IMR-90 (cell line): ENCODE results near the gene ESR2. TPM values are rescaled to one million over a fixed set of nuclear protein-coding genes. Genes with fewer than 3 reads are reported as not detected.

Experiments used
- ATAC-seq: fragments of 200-7000 bp; cut with Tn5 transposase; 2 replicates; pipeline ENCODE4 v1.9.1; 2020; ENCODE audit warnings: low read depth, mild to moderate bottlenecking, moderate library complexity
- BruUV-seq: library from RNA; stranded (reverse); fragments of 400-500 nt; replicated peaks from 2 replicates; lab custom pipeline; 2021; lab: Mats Ljungman, UMichigan
- CTCF ChIA-PET: fragments of 300-600 bp; formaldehyde crosslinking; extraction: SDS; loops from one replicate; lab custom pipeline; 2021; ENCODE audit warnings: antibody characterized with exemption; lab: Yijun Ruan, JAX
- POLR2A ChIA-PET: fragments of 300-600 bp; sonication (Branson Sonifier 250); formaldehyde crosslinking; loops from one replicate; lab custom pipeline; 2022; ENCODE audit warnings: antibody characterized with exemption; ENCODE audit not compliant: unreplicated experiment; lab: Charles Lee
- DNase-seq: peaks from one replicate; pipeline ENCODE4 v3.0.0; 2013
- H2AFZ ChIP-seq: replicated peaks from 2 replicates; pipeline ENCODE3; 2013; ENCODE audit warnings: low read length, mild to moderate bottlenecking; ENCODE audit not compliant: poor library complexity
- H2AK5ac ChIP-seq: 2 replicates; pipeline ENCODE4 v1.6.1; 2013; ENCODE audit warnings: low read depth, low read length, inconsistent platforms
- H2AK9ac ChIP-seq: replicated peaks from 2 replicates; pipeline ENCODE3; 2013; ENCODE audit warnings: mild to moderate bottlenecking, low read depth, low read length, moderate library complexity; ENCODE audit not compliant: poor library complexity
- H2BK120ac ChIP-seq: 2 replicates; pipeline ENCODE4 v1.6.1; 2013; ENCODE audit warnings: low read depth, low read length, inconsistent platforms
- H2BK15ac ChIP-seq: 3 replicates; pipeline ENCODE4 v1.6.1; 2013; ENCODE audit warnings: low read depth, low read length, inconsistent platforms
- H2BK20ac ChIP-seq: 2 replicates; pipeline ENCODE4 v1.6.1; 2013; ENCODE audit warnings: low read depth, mild to moderate bottlenecking, inconsistent platforms, low read length, moderate library complexity
- H2BK5ac ChIP-seq: 2 replicates; pipeline ENCODE4 v1.6.1; 2013; ENCODE audit warnings: mild to moderate bottlenecking, low read depth, low read length, inconsistent platforms; ENCODE audit not compliant: poor library complexity, severe bottlenecking
- H3K14ac ChIP-seq: replicated peaks from 2 replicates; pipeline ENCODE4 v1.6.1; 2013; ENCODE audit warnings: low read depth, low read length, inconsistent platforms
- H3K18ac ChIP-seq: 2 replicates; pipeline ENCODE4 v1.6.1; 2013; ENCODE audit warnings: low read depth, low read length, control low read depth
- H3K23ac ChIP-seq: 2 replicates; pipeline ENCODE4 v1.6.1; 2013; ENCODE audit warnings: low read depth, low read length, inconsistent platforms
- H3K27ac ChIP-seq: 2 replicates; pipeline ENCODE4 v1.5.1; 2013; ENCODE audit warnings: mild to moderate bottlenecking, control low read depth, low read length; ENCODE audit not compliant: insufficient read depth
- H3K27me3 ChIP-seq: 2 replicates; pipeline ENCODE4 v1.6.1; 2013; ENCODE audit warnings: low read length; ENCODE audit not compliant: control insufficient read depth, insufficient read depth
- H3K36me3 ChIP-seq: 2 replicates; pipeline ENCODE4 v1.6.1; 2013; ENCODE audit warnings: low read length, mixed read lengths; ENCODE audit not compliant: control insufficient read depth, insufficient read depth
- H3K4ac ChIP-seq: 2 replicates; pipeline ENCODE4 v1.6.1; 2013; ENCODE audit warnings: low read depth, low read length, inconsistent platforms
- H3K4me1 ChIP-seq: 2 replicates; pipeline ENCODE4 v1.6.1; 2013; ENCODE audit warnings: low read length, mixed read lengths; ENCODE audit not compliant: control insufficient read depth, insufficient read depth
- H3K4me2 ChIP-seq: 2 replicates; pipeline ENCODE4 v1.6.1; 2013; ENCODE audit warnings: low read depth, mild to moderate bottlenecking, control low read depth, low read length, moderate library complexity
- H3K4me3 ChIP-seq: 2 replicates; pipeline ENCODE4 v1.5.1; 2013; ENCODE audit warnings: low read depth, mild to moderate bottlenecking, control low read depth, low read length, moderate library complexity; ENCODE audit not compliant: insufficient read depth
- H3K56ac ChIP-seq: 2 replicates; pipeline ENCODE4 v1.6.1; 2013; ENCODE audit warnings: low read length, inconsistent platforms; ENCODE audit not compliant: insufficient read depth; ENCODE audit errors: extremely low read depth
- H3K79me1 ChIP-seq, 2 experiments: 2 replicates each; pipeline ENCODE4 v1.6.1; 2013; ENCODE audit warnings: low read length in 2 of 2, inconsistent platforms in 1 of 2, low read depth in 1 of 2
- H3K9ac ChIP-seq: 2 replicates; pipeline ENCODE4 v1.6.1; 2013; ENCODE audit warnings: low read depth, low read length, control low read depth
- H3K9me1 ChIP-seq: 2 replicates; pipeline ENCODE4 v1.6.1; 2013; ENCODE audit warnings: low read length, inconsistent platforms; ENCODE audit not compliant: insufficient read depth
- H3K9me3 ChIP-seq: 2 replicates; pipeline ENCODE4 v1.6.1; 2013; ENCODE audit warnings: low read length; ENCODE audit not compliant: control insufficient read depth, insufficient read depth
- H4K20me1 ChIP-seq: 2 replicates; pipeline ENCODE4 v1.6.1; 2013; ENCODE audit warnings: low read length, inconsistent platforms; ENCODE audit not compliant: insufficient read depth
- H4K5ac ChIP-seq: 2 replicates; pipeline ENCODE4 v1.6.1; 2013; ENCODE audit warnings: mild to moderate bottlenecking, low read depth, low read length, control low read depth
- H4K8ac ChIP-seq, 2 experiments: 2 replicates each; pipeline ENCODE4 v1.6.1; 2013; ENCODE audit warnings: low read depth in 2 of 2, low read length in 2 of 2, control low read depth in 1 of 2, inconsistent platforms in 1 of 2
- H4K91ac ChIP-seq: 2 replicates; pipeline ENCODE4 v1.6.1; 2013; ENCODE audit warnings: low read depth, low read length, inconsistent platforms; ENCODE audit not compliant: insufficient read depth
- BHLHE40 ChIP-seq: fragments of 150-350 bp; IDR thresholded peaks from 2 replicates; pipeline ENCODE4 v1.6.1; 2016; ENCODE audit warnings: mild to moderate bottlenecking, low read depth, low read length
- CEBPB ChIP-seq: IDR thresholded peaks from 2 replicates; pipeline ENCODE4 v1.6.1; 2012; ENCODE audit warnings: low read depth, low read length, improper control_type of control experiment
- CTCF ChIP-seq: conservative IDR thresholded peaks from 2 replicates; pipeline ENCODE4 v1.5.1; 2012; ENCODE audit warnings: mild to moderate bottlenecking, low read depth, low read length, improper control_type of control experiment
- ELK1 ChIP-seq: fragments of 150-350 bp; IDR thresholded peaks from 2 replicates; pipeline ENCODE4 v1.6.1; 2016; ENCODE audit warnings: low read depth, mild to moderate bottlenecking, low read length, moderate library complexity, borderline replicate concordance
- MAFK ChIP-seq: IDR thresholded peaks from 2 replicates; pipeline ENCODE4 v1.6.1; 2012; ENCODE audit warnings: low read depth, low read length, improper control_type of control experiment
- MAZ ChIP-seq: IDR thresholded peaks from 2 replicates; pipeline ENCODE4 v1.6.1; 2012; ENCODE audit warnings: low read depth, mild to moderate bottlenecking, low read length, improper control_type of control experiment, moderate library complexity, borderline replicate concordance
- POLR2A ChIP-seq: IDR thresholded peaks from 2 replicates; pipeline ENCODE4 v1.6.1; 2012; ENCODE audit warnings: mild to moderate bottlenecking, low read depth, low read length
- RAD21 ChIP-seq: IDR thresholded peaks from 2 replicates; pipeline ENCODE4 v1.6.1; 2012; ENCODE audit warnings: low read length, improper control_type of control experiment
- RFX5 ChIP-seq: IDR thresholded peaks from 2 replicates; pipeline ENCODE4 v1.8.0; 2012; ENCODE audit warnings: low read depth, mild to moderate bottlenecking, low read length, moderate library complexity
- SMC3 ChIP-seq: fragments of 150-350 bp; IDR thresholded peaks from 2 replicates; pipeline ENCODE4 v1.6.1; 2016; ENCODE audit warnings: low read depth, mild to moderate bottlenecking, antibody characterized with exemption, low read length, moderate library complexity
- USF2 ChIP-seq: fragments of 150-350 bp; IDR thresholded peaks from 2 replicates; pipeline ENCODE4 v1.6.1; 2017; ENCODE audit warnings: mild to moderate bottlenecking, antibody characterized with exemption, low read length, low read depth
- WGBS, 2 experiments: methylation state at CpG; one replicate each; pipeline versions ENCODE4 v1.1.5 to v1.1.7; 2013; ENCODE audit warnings: missing lambda C conversion rate in 2 of 2; ENCODE audit not compliant: insufficient read length in 1 of 2; ENCODE audit errors: extremely low coverage in 2 of 2; 5-methylcytosine and 5-hydroxymethylcytosine counted together
- dilution Hi-C: fragments of 300-500 bp; cut with HindIII; formaldehyde crosslinking; loops from one replicate; pipeline ENCODE4 v1.14.3; 2018; ENCODE audit warnings: low sequenced_read_pairs; ENCODE audit not compliant: unreplicated experiment
- in situ Hi-C: fragments of 300-500 bp; cut with MboI; formaldehyde crosslinking; loops from 3 replicates; pipeline ENCODE4 v1.14.3; 2019; ENCODE audit warnings: low sequenced_read_pairs, inconsistent platforms, mixed read lengths
- intact Hi-C: fragments of 100-400 bp; cut with micrococcal nuclease; formaldehyde crosslinking; loops from 2 replicates; pipeline ENCODE4 v1.10.0; 2022
- polyA plus RNA-seq, 3 experiments: library from polyadenylated mRNA; depleted of rRNA; stranded (reverse); fragments of >200 nt; gene quantifications; 2 replicates each; pipeline ENCODE4 v1.2.3, GENCODE V29; 2012; ENCODE audit warnings: low replicate concordance in 1 of 3
- total RNA-seq: library from RNA; depleted of rRNA; stranded (reverse); fragments of >200 nt; gene quantifications from 2 replicates; pipeline ENCODE4 v1.2.3, GENCODE V29; 2012

Gene ESR2
- total and polyA plus RNA-seq, 2 of the 4 experiments (the other 2 are of a cell fraction): under 0.01 to 0.03 TPM

GRCh38 chr14:64203366-64204006 is 90.7 kb downstream of the ESR2 start:
- Histone ChIP-seq H3K56ac (no peak overlapping the region), H3K27ac (no peak overlapping the region), H3K4me2 (no peak overlapping the region), H2BK15ac (no peak overlapping the region), H3K4ac (no peak overlapping the region), H3K9ac (no peak overlapping the region), H2BK20ac (no peak overlapping the region), H2BK5ac (no peak overlapping the region), H3K23ac (no peak overlapping the region), H3K14ac (no peak overlapping the region), H3K18ac (no peak overlapping the region), H3K36me3 (no peaks in the 10 kb centered on the region; the same call in 1 of the 2 replicates), H2BK120ac (no peak overlapping the region), H4K20me1 (no peaks in the 10 kb centered on the region), H2AK9ac (no peak overlapping the region), H2AK5ac (no peak overlapping the region), H4K8ac (no peak overlapping the region), H4K5ac (no peak overlapping the region), H3K4me1 (peaks cover 5% of the 10 kb centered on the region; the same call in 1 of the 2 replicates), H3K27me3 (no peaks in the 10 kb centered on the region), H4K91ac (no peak overlapping the region), H3K9me1 (no peaks in the 10 kb centered on the region; the same call in 1 of the 2 replicates), H3K9me3 (no peaks in the 10 kb centered on the region), H3K79me1 (no peaks in the 10 kb centered on the region), H3K4me3 (no peak overlapping the region), H2AFZ (no peak overlapping the region)
- ATAC-seq: no peak
- in situ Hi-C loops: no loop called here
- TF ChIP-seq RAD21: no peak
- no peak for TF ChIP-seq BHLHE40
- TF ChIP-seq CEBPB: no peak
- TF ChIP-seq MAZ: no peak
- no peak for TF ChIP-seq POLR2A
- TF ChIP-seq RFX5: no peak
- TF ChIP-seq USF2: no peak
- no peak for TF ChIP-seq SMC3
- TF ChIP-seq CTCF: no peak
- TF ChIP-seq ELK1: no peak
- no peak for TF ChIP-seq MAFK
- dilution Hi-C loops: no loop called here
- CTCF ChIA-PET: no interaction called here
- WGBS, 2 experiments: no CpG with 5 or more reads among the region's 4 CpGs
- BruUV-seq: no TSS peak
- POLR2A ChIA-PET: no interaction called here
- intact Hi-C loops: no loop called here
- no peak for DNase-seq
